Hepatocyte (in vitro differentiated cells): ENCODE results near the gene ATAD3B.
"Not testable (repeated sequence)": the region's sequence is repeated elsewhere in the genome, so short reads cannot be mapped to it uniquely, and the experiment has no call there.

Source experiments
- CTCF ChIP-seq: fragments of 200-600 bp; sonication (generic); IDR thresholded peaks from 2 replicates; pipeline ENCODE4 v1.5.1; 2016; ENCODE audit warnings: antibody characterized with exemption, mild to moderate bottlenecking; ENCODE audit not compliant: poor library complexity
- EZH2 ChIP-seq: fragments of 200-600 bp; sonication (generic); IDR thresholded peaks from 2 replicates; pipeline ENCODE4 v1.6.1; 2016; ENCODE audit warnings: antibody characterized with exemption, mild to moderate bottlenecking, borderline replicate concordance
- EZH2phosphoT487 ChIP-seq: fragments of 200-600 bp; sonication (generic); IDR thresholded peaks from one replicate; pipeline ENCODE4 v1.6.1; 2018; ENCODE audit warnings: antibody characterized with exemption, mild to moderate bottlenecking, low read depth, moderate library complexity; ENCODE audit not compliant: unreplicated experiment, severe bottlenecking

- peak; percentile 43 for TF ChIP-seq CTCF
- TF ChIP-seq EZH2phosphoT487, EZH2: not testable (repeated sequence)
Measured at GRCh38 chr1:1505366-1505798, 33.8 kb downstream of the ATAD3B start.
